Measurements from ENCODE around the gene PCDHB13.

DNA sequence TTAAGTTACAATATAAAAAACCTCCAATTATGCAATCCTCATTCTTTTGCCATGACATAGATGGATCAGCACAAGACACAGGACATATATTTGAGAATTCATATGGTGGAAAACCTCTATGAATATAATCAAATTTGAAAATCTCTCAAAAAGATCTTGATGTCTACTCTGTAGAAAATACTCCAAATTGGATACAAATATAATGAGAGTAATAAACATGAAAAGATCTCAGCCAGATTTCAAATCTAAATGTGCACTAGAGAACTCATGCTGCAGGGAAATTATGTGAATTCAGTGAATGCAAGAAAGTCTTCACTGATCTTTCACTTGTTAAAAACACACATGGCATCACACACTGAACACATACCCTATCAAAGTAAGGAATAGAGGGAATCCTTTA lies 45.2 kb downstream of the PCDHB13 start:
- TF ChIP-seq, protein P1, sequence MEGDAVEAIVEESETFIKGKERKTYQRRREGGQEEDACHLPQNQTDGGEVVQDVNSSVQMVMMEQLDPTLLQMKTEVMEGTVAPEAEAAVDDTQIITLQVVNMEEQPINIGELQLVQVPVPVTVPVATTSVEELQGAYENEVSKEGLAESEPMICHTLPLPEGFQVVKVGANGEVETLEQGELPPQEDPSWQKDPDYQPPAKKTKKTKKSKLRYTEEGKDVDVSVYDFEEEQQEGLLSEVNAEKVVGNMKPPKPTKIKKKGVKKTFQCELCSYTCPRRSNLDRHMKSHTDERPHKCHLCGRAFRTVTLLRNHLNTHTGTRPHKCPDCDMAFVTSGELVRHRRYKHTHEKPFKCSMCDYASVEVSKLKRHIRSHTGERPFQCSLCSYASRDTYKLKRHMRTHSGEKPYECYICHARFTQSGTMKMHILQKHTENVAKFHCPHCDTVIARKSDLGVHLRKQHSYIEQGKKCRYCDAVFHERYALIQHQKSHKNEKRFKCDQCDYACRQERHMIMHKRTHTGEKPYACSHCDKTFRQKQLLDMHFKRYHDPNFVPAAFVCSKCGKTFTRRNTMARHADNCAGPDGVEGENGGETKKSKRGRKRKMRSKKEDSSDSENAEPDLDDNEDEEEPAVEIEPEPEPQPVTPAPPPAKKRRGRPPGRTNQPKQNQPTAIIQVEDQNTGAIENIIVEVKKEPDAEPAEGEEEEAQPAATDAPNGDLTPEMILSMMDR (IDR thresholded peaks at IDR 0.05 in 4 of 5, conservative IDR thresholded peaks at IDR 0.05 in 1 of 5): no peak
- TF ChIP-seq POLR2A (IDR thresholded peaks at IDR 0.05): no peak
